GM03348 (cell line): ENCODE results near the gene SYT7.
"Not testable (repeated sequence)": the region's sequence is repeated elsewhere in the genome, so short reads cannot be mapped to it uniquely, and the experiment has no call there.

ENCODE experiments used
- DNase-seq: peaks from one replicate; pipeline ENCODE4 v3.0.0; 2012; ENCODE audit warnings: low spot score

Gene SYT7

DNA sequence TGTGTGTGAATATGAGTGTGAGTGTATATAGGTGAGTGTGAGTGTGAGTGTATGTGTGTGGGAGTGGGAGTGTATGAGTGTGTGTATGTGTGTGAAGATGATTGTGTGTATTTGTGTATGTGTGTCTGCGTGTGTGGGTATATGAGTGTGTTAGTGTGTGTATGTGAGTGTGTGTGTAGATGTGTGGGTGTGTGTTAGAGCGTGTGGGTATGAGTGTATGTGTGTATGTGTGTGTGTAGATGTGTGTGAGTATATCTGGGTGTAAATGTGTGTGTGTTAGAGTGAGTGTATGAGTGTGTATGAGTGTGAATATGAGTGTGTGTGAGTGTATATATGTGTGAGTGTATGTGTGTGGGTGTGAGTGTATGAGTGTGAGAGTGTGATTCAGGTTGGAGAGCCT, 83.4 kb downstream of the SYT7 start:
- DNase-seq = no peak

DNA sequence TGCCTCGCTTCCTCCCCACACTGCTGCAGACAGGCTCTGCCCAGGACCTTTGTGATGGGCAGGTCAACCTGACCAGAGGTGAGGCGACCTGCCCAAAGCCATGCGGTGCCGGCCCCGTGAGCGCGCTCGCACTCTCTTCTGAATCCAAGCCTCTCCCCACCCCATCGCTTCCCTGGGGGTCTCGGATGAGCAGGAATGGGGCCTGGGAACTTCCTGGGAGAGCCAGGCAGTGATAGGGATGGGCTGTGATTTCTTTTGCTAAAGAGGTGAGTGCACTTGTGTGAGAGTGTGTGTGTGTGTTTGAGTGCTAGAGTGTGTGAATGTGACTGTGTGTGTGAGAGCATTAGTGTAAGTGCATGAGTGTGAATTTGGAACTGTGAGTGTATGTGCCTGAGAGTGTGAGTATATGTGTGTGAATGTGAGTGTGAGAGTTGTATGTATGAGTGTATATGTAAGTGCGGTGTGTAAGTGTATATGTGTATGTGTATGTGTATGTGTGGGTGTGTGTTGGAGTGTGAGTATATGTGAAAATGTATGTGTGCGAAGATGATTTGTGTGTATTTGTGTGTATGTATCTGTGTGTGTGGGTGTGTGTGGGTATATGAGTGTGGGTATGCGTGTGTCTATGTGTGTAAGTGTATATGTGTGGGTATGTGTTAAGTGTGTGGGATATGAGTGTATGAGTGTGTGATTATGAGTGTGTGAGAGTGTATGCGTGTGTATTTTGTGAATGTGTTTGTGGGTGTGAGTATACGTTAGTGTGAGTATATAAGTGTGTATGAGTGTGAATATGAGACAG, 84.1 kb downstream of the SYT7 start:
- DNase-seq = no peak

DNA sequence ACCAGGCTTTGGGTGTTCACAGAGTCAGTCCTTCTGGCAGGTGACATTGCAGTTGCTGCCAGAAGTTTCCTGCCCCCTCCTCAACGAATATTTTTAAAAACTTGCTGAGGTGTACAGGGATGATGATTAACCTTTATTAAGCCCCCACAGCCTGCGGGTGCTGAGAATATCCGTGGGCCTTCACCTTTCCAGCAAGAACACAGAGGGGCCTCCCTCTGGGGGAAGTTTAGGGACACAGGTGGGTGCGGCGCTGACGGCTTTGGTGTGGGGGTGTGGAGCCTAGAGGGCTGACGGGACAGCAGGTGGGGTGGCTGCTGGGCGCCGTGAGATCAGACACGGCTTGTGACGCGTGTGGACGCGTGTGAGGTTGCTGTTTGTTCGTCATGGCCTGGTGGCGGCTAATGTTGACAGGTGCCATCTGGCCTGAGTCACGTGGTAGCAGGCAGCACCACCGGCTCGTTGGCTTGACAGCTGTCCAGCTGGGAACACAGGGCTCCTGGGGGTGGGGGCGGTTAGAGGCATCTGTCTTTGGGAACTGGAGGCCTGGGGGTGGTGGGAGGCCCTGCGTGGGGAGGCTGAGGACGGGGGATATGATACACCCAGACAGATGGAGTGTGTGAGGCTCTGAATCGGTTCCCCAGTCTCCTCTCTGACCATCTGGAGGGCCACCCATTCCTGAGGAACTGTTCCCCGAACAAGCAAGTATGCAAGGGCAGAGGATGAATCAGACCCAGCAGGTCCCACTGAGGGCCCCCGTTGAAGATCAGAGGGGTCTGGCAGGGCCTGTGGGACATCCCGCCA, 84.9 kb downstream of the SYT7 start:
- no peak for DNase-seq

DNA sequence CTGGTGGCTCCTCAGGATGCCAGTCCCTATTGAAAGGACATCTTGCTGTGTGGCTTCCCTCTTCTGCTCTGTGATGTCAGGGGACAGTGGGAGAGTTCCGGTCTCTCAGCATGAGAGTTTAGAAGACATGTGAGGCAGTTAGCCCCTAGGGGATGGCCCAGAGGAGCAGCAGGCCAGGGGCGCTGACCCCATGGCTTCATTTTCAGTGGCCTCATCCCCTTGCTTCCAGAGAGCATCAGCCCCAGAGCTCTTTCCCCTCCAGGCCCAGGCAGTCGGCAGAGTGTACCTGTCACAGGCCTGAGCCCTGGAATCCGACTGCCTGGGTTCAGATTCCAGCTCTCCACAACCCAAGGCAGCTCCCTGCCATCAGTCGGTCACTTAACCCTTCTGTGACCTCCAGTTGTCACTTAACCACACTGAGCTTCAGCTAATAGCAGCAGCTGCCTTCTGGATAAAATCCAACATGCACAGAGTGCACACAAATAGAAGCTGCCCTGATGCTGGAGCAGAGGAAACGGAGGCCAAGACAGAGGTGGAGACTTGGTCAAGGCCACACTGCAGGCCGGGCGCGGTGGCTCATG, 86.4 kb downstream of the SYT7 start:
- no peak for DNase-seq

DNA sequence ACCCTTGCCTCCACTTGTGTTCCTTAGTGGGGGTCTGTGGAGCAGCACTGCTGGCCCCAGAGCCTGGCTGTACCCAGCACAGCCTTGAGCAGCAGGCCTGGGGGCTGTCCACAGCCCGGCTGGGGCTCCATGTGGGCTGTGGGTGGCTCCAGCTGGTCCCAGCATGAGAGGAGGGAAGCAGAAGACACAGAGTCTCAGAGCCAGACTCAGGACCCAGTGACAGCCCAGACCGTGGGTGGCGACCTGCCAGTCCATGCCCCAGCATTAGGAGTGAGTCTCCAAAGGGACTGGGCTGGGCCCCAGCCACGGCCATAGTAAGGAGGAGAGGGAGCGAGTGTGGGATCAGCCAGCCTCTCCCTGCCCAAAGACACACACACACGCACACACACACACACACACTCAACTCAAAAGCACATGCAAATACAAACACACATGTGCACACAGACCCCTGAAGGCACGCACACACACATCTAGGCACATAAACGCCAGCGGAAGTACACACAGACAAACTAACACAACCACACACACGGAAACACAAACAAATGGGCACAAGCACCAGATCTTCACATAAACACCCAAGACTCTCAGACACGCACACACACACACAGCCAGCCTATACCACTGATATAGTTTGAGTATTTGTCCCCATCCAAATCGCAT, 89.0 kb downstream of the SYT7 start:
- DNase-seq = no peak

DNA sequence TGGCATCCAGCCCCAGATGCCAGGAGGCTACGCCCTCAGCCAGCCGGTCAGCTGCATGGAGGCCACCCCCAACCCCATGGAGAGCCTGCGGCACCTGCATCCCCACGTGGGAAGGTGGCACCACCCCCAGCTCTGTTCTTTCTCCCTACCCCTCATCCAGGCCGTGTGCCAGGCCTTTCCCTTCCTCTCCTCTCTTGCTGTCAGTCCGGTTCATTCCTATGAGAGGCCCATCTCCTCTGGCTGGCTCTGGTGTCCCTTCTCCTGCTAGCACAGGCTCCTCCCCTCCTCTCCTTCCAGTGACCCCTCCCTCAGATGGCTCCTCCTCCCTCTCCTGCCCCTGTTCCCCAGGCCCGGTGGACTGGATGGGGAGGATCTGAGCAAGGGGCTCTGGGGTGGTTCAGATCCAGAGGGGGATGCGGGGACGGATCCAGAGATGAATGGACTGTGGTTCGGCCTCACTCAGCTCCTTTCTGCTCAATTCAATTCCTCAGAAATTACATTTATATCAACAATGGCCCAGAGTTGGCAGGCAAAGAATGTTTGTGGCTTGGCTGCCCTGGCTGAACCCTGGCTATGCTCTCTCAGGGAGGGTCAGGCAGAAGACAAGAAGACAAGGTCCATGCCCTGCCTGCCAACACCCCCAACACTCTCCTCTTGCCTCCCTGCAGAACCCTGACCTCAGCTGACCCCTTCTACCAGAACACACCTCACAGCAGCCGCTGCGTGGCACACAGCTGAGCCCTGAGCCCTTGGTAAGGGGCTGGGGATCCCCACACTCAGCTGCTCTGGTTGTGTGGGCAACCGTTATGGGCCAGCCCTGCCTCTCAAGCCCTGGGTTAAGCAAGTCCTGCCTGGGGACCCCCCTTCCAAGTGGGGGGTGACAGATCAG, 90.8 kb downstream of the SYT7 start:
- DNase-seq = peak; percentile 75

DNA sequence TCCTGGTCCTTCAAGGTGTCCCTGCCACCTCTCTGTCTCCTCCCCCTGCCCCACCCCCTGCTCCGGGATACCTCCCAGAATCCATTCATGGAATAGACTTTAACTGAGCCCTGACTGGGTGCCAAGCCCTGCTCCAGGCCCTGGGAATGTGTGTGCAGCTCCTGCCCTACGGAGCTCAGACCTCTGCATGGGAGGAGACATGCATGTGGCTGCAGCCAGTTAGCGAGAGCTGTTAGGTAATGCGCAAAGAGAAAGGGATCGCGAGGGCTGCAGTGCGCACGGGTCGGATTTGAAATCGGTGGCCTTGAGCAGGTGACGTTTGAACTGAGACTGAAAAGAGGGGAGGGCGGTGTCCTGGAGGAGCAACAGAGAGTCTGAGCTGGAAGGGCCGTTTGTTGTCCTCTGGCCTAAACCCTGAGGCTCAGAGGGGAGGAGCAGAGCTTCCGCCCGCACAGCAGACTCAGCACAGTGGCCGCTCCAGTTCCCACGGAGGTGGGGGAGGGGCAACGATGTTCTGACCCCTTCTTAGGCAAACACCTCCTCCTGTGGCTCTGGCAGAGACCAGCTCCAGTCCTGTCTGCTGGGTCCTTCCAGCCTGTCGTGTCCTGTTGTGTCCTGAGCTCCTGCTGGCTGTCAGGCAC, 92.1 kb downstream of the SYT7 start:
- DNase-seq = peak; percentile 39

DNA sequence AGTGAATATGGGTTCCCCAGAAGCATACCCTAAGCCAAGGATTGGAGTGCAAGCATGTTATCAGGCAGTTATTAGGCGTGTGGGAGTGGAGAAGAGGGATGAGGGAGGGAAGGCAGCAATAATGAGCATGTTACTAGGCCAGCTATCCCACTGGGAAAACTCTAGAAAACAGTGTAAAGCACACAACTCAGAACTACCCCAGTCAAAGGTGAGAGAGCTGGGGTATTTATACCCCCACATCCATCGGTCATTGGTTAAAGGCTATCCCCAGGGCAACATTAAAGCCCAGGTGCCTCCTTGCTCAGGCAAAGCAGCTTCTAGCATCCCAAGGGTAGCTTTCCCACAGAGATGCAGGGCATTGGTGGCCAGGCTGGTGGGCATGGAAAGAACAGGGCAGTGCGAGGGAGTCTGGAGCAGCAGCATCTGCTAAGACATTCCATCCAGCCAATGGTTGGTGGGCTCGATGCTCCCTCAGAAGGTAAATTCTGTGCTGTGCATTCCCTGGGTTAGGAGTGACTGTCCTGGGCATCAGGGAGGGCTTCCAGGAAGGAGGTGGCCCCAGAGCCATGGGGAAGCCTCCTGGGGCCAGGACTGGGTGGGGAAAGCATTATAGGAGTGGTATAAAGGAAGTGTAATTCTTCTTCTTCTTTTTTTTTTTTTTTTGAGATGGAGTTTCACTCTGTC, 93.4 kb downstream of the SYT7 start:
- no peak for DNase-seq

DNA sequence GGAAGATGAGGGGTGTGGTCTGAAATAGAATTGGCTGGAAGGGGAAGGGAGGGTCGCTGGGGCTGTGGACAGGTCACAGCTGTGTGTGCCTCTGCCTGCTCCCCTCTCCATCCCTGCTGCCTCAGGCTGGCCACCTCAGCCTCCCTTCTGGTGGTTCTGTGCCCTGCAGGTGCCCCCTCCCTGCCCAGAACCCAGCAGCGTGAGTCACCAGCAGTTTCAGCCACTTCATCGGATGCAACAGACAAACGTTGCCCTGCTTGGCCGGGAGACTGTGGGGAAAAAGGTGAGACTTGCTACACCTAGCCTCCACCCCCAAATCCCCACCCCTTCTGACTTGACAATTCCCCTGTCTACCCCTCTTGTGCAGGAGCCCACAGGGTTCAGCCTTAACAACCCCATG, 94.1 kb downstream of the SYT7 start:
- DNase-seq = no peak

DNA sequence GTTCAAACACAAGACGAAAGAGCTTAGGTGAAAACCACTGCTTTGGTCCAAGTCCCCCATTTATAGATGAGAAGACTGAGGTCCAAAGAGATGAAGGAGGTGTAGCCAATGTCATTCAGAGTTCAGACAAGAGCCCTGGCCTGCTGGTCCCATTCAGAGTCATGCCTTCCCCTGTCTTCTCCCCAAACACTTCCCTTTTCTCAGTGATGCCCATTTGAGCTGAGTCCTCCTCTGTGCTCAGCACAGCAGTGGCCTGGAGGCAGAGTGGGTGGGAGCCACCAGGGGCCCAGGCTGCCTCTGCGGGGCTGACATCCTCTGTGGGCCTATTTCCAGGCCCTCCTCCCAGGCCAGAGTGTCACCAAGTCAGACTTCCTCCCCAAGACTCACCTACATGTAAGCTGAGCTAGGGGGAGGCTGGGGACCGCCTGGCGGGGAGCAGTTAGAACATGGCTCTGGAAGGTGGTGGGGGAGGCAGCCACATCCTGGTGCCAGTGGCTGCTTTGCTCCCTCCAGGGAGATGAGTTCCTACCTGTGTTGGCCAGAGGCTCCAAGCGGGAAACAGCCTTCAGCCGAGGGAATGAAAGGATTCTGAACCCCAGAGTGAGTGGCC, 94.8 kb downstream of the SYT7 start:
- no peak for DNase-seq

DNA sequence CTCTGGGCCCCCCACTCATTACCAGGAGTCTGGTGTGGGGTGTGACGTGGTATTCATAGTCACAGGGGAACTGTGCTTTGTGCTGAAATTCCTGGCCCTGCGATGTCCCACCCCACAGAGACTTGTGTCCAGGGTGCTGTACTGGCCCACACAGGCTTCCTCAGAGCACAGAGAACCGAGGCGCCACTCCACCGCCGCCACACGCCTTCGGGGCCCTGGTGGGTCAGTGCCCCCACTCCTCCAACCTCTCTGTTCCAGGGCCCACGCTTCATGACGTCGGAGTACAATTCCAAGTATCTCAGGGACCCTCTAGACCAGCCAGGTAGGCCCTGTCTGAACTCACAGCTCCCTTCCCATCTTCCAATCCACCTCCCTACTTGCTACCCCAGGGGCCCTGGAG, 95.8 kb downstream of the SYT7 start:
- no peak for DNase-seq

DNA sequence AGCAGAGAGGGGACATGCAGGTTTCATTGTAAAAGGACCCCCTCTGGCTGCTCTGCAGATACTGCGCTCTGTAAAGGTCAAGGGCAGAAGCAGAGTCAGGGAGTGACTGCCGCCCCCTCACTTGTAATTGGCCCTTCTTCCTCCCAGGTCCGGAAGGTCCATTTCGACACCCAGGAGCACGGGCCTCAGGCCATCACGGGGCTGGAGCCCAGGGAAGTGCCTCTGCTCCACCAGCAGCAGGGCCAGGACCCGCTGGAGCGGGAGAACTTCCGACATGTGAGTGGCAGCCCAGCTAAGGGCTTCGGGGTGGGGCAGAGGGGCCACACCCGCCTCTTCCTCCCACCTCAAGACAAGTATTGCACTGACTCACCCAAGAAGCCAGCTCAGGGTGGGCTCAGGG, 96.3 kb downstream of the SYT7 start:
- DNase-seq = no peak

DNA sequence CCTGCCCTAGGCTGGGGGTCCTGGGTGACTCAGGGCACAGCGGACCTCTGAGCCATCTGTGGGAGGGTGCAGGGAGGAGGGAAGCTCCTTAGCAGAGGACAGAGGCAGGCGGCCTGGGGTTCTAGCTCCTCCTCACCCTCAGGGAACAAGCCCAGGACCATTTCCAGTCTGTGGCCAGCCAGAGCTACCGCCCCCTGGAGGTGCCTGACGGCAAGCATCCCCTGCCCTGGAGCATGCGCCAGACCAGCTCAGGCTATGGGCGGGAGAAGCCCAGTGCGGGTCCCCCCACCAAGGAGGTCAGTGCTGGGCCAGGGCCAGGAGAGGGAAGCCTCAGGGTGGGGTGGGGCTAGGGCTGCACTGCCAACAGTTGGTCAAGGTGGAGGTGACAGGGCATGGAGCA, 98.4 kb downstream of the SYT7 start:
- peak; percentile 73 for DNase-seq

DNA sequence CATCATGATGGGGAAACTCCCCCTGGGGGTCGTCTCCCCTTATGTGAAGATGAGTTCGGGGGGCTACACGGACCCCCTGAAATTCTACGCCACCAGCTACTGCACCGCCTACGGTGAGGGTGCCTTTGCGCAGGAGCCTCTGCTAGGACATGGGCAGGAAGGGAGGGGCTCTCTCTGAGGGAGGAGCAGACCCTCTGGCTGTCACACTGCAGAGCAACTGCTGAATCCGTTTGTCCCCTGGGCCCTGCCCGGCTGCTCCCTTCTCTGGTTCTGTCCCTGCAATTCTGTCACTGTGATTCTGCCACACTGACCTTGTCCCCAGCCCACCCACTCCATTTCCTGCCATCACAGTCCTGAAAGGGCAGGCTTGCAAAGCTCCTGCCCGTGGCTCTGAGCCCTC, 99.1 kb downstream of the SYT7 start:
- no peak for DNase-seq

DNA sequence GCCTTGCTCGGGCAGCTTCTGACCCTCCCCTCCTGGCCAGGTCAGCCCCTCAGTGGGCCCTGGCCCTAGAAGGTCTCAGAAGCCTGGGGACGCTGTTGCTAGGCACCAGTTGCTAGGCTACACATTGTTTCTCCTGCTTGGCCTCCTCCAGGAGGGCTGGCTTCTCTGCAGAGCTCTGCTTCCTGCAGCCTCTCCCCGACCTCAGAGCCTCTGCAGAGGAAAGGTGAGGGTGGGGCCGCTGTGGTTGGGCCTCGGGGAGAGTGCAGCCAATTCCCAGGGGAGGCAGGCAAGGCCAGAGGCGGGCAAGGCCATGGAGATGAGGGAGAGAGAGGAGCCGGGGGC, 99.9 kb downstream of the SYT7 start:
- DNase-seq = no peak

DNA sequence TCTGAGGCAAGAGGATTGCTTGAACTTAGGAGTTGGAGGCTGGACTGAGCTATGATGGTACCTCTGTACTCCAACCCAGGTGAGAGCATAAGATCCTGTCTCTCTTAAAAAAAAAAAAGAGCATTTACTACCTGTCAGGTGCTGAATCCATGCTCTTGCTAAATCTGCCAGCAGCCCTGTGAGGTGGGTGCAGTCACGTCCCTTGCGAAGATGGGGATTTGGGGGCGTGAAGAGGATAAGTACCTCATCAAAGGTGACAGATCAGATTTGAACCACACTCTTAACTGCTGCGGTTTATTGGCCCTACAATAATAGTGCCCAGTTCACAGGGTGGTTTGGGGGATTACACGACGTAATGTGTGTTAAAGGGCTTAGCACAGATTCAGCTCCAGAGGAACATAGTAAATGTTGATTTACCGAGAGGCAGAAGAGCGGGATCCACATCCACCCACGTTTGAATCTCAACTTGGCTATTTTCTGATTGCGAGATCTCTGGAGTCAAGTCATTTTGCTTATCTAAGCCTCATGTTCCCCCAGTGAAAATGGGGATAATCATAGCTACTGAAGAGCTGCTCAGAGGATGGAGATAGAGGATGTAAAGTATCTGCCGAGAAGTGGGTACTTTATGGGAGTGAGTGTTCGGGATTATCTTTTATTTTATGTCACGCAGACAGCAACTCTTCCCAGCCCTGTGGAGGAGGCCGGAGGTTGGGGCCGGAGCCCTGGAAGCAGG, 100.4 kb downstream of the SYT7 start:
- DNase-seq = no peak

DNA sequence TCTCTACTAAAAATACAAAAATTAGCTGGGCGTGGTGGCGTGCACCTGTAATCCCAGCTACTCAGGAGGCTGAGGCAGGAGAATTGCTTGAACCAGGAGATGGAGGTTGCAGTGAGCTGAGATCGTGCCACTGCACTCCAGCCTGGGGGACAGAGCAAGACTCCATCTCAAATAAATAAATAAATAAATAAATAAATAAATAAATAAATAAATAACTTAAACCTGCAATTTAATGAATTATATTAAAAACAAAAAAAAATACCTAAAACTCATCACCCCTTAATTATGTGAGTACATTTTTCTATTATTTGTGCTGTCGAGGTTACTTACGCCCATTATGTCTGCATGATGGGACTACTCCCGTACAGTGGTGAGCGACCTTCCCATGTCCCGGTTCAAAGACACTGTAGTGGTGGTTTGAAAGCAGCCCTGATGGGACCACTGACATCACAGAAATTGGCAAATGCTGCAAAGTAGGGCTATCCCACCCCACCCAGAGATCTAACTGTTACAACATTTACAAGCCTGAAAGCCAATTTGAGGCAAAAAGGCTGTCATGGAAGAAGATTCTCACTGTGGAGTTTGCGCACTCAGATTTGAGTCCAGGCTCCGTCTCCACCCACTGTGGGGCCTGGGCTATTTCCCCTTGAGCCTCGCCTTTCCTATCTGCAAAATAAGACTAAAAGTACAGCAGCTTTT, 101.4 kb downstream of the SYT7 start:
- not testable (repeated sequence) for DNase-seq

DNA sequence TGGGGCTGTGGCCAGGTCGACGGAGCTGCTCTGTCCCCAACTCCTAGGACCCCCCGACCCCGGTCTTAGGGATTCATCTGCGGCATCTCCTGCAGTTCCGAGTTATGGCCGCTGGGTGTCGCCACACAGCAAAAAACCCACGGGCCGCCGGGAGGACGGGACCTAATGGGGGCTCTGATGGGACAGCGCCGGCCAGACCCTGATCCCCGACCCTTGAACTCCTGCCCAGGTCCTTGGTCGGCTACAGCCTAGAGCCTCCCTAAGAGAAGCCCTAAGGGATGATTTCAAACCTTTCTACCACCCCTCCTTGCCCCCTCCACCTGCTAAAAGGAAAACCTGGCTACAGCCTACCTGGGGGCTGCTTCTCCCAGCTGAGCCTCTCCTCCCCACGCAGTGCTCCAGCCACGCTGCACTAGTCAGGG, 103.1 kb downstream of the SYT7 start:
- peak; percentile 82 for DNase-seq

DNA sequence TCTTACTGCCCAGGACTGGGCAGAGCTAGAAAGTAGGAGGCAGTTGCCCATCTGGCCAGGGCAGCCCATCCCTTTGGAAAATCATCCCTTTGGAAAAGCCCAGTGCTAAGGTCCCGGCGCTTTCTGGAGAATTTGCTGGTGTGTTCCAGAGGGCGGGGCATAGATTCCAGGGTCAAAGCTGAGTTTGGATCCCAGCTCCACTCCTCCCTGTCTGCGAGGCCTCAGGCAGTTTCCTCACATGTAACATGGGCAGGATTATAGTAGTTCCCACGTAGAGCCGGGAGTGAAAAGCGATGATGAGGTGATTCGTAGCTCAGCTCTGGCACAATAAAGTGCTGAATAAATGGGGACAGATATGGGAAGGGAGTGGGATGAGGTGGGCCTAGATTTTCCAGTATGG, 103.8 kb downstream of the SYT7 start:
- peak; percentile 47 for DNase-seq
